Measurements from ENCODE around the gene RAB36. TPM values are rescaled to one million over a fixed set of nuclear protein-coding genes. Genes with fewer than 3 reads are reported as not detected.

The RAB36 gene
- total RNA-seq, 1 experiment from 2014 or later, result 4.1 TPM

DNA sequence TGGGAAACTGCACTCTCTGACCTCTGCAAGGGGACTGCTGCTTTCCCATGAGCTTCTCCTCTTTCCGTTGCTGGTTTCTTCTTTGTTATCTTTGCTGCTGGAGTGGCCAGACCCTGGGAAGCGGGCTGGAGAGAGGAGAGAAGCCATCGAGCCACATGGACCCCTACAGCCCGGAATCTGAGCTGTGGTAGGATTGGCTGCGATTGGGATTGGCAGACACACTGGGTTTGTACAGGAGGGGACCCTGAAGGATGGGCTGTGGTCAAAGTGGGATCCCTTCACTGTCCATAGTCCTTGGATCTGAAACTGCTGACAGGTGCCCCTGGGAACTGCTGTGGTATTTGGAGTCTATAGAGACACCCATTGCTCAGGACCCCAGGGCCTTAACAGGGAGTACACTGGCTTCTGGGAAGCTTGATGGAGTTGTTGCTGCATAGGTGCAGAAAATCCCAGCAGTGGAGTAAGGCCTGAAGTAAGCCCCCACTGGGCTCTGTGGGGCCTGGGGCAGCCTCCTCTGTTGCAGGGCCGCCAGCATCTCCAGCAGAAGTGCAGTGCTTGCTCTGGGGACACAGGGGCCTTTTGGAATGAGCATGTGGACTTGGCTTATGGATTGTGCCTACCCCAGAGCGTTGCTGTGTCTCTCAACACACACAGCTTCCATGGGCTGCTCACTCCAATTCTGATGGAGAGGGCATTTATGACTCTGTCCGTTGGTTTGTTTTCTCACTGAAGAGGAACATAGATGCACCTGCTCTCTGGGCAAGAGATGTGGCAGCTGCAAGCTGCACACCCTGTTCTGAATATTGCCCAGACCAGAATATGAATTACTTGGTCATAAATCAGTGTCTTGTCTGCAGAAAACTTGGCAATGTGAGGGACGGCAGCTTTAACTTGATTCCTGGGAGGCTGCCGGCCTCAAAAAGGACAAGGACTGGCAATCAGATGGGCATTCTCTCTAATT lies 67.1 kb downstream of the RAB36 start:
- POLR2A ChIA-PET, result no interaction called here
- H3K9me3 ChIP-seq (ENCODE audit: control insufficient read depth, insufficient read depth, low read depth, low read length), result no peaks in the 10 kb centered on the region
- no peaks in the 10 kb centered on the region for H3K27me3 ChIP-seq (ENCODE audit: control insufficient read depth, insufficient read depth, low read length)
- ATAC-seq (no peak), DNase-seq (ENCODE audit: low read depth, low spot score) (no peak)
- H3K27ac ChIP-seq (ENCODE audit: low read length), result no peak overlapping the region
- H3K36me3 ChIP-seq (ENCODE audit: control insufficient read depth, insufficient read depth, low read length), result no peaks in the 10 kb centered on the region
- no peaks in the 10 kb centered on the region for H3K4me1 ChIP-seq (ENCODE audit: control insufficient read depth, insufficient read depth, low read length)
- no peak overlapping the region for H3K4me3 ChIP-seq (ENCODE audit: low read depth in 2 of 2, low read length in 2 of 2)
- in situ Hi-C loops (cut with HindIII; ENCODE audit: low pct_unique_long_range_greater_than_20kb, low sequenced_read_pairs), result no loop called here
- TF ChIP-seq SIN3A (IDR thresholded peaks at IDR 0.05; ENCODE audit: borderline replicate concordance, insufficient read depth, low read depth, low read length), result no peak
- TF ChIP-seq POLR2AphosphoS5 (IDR thresholded peaks at IDR 0.05; ENCODE audit: low read depth, low read length), result no peak
- TF ChIP-seq, protein P1, sequence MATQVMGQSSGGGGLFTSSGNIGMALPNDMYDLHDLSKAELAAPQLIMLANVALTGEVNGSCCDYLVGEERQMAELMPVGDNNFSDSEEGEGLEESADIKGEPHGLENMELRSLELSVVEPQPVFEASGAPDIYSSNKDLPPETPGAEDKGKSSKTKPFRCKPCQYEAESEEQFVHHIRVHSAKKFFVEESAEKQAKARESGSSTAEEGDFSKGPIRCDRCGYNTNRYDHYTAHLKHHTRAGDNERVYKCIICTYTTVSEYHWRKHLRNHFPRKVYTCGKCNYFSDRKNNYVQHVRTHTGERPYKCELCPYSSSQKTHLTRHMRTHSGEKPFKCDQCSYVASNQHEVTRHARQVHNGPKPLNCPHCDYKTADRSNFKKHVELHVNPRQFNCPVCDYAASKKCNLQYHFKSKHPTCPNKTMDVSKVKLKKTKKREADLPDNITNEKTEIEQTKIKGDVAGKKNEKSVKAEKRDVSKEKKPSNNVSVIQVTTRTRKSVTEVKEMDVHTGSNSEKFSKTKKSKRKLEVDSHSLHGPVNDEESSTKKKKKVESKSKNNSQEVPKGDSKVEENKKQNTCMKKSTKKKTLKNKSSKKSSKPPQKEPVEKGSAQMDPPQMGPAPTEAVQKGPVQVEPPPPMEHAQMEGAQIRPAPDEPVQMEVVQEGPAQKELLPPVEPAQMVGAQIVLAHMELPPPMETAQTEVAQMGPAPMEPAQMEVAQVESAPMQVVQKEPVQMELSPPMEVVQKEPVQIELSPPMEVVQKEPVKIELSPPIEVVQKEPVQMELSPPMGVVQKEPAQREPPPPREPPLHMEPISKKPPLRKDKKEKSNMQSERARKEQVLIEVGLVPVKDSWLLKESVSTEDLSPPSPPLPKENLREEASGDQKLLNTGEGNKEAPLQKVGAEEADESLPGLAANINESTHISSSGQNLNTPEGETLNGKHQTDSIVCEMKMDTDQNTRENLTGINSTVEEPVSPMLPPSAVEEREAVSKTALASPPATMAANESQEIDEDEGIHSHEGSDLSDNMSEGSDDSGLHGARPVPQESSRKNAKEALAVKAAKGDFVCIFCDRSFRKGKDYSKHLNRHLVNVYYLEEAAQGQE (IDR thresholded peaks at IDR 0.05; ENCODE audit: insufficient read depth in 1 of 2, low read depth in 2 of 2, low read length in 1 of 2), result no peak
- TF ChIP-seq, protein P2, sequence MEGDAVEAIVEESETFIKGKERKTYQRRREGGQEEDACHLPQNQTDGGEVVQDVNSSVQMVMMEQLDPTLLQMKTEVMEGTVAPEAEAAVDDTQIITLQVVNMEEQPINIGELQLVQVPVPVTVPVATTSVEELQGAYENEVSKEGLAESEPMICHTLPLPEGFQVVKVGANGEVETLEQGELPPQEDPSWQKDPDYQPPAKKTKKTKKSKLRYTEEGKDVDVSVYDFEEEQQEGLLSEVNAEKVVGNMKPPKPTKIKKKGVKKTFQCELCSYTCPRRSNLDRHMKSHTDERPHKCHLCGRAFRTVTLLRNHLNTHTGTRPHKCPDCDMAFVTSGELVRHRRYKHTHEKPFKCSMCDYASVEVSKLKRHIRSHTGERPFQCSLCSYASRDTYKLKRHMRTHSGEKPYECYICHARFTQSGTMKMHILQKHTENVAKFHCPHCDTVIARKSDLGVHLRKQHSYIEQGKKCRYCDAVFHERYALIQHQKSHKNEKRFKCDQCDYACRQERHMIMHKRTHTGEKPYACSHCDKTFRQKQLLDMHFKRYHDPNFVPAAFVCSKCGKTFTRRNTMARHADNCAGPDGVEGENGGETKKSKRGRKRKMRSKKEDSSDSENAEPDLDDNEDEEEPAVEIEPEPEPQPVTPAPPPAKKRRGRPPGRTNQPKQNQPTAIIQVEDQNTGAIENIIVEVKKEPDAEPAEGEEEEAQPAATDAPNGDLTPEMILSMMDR (IDR thresholded peaks at IDR 0.05), result no peak
- no peak for TF ChIP-seq TCF7L2 (IDR thresholded peaks at IDR 0.05; ENCODE audit: low read depth, low read length)
- BruUV-seq (replicated peaks), result no TSS peak
- intact Hi-C loops (cut with micrococcal nuclease; ENCODE audit: unreplicated experiment), result no loop called here
- CTCF ChIA-PET, result no interaction called here

DNA sequence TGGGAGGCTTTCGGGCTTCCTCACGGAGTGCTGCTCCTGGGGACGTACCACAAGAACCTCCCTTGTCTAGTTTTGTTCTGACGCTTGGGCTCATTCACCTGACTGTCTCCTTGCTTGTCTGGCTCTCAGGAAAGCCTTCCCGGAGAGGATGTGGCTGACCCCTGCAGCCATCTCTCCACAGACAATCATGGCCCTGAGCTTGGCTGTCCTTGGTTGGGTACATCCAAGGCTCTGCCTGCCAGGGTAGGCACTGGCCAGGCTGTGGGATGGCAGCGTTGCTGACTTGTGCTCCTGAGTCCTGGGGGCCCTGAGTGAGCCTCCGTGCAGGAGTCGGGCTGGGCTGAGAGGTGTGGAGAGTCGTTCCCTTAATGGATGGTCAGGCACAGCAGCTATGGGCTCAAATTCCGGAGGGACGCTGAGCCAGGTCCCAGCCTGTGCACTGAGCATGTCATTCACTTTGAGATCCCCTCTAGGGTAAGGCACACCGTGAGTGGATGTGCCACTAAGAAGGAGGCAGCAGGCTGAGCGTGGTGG lies 67.8 kb downstream of the RAB36 start:
- H3K4me1 ChIP-seq (ENCODE audit: control insufficient read depth, insufficient read depth, low read length), result no peaks in the 10 kb centered on the region
- H3K4me3 ChIP-seq (ENCODE audit: low read depth in 2 of 2, low read length in 2 of 2), result no peak overlapping the region
- ChIA-PET CTCF (interaction anchor here (0.7 kb wide), 1 partner anchor 68 kb away, joined by 3 read pairs; no protein-coding TSS in a partner anchor), POLR2A (no interaction called here)
- H3K36me3 ChIP-seq (ENCODE audit: control insufficient read depth, insufficient read depth, low read length), result no peaks in the 10 kb centered on the region
- ATAC-seq (no peak), DNase-seq (ENCODE audit: low read depth, low spot score) (no peak)
- H3K9me3 ChIP-seq (ENCODE audit: control insufficient read depth, insufficient read depth, low read depth, low read length), result no peaks in the 10 kb centered on the region
- H3K27ac ChIP-seq (ENCODE audit: low read length), result no peak overlapping the region
- no TSS peak for BruUV-seq (replicated peaks)
- TF ChIP-seq, protein P1 (IDR thresholded peaks at IDR 0.05; ENCODE audit: insufficient read depth in 1 of 2, low read depth in 2 of 2, low read length in 1 of 2), result no peak
- TF ChIP-seq TCF7L2 (IDR thresholded peaks at IDR 0.05; ENCODE audit: low read depth, low read length) (no peak), POLR2AphosphoS5 (IDR thresholded peaks at IDR 0.05; ENCODE audit: low read depth, low read length) (no peak), SIN3A (IDR thresholded peaks at IDR 0.05; ENCODE audit: borderline replicate concordance, insufficient read depth, low read depth, low read length) (no peak)
- TF ChIP-seq, protein P2 (IDR thresholded peaks at IDR 0.05), result no peak
- in situ Hi-C loops (cut with HindIII; ENCODE audit: low pct_unique_long_range_greater_than_20kb, low sequenced_read_pairs), result no loop called here
- intact Hi-C loops (cut with micrococcal nuclease; ENCODE audit: unreplicated experiment), result no loop called here
- H3K27me3 ChIP-seq (ENCODE audit: control insufficient read depth, insufficient read depth, low read length), result no peaks in the 10 kb centered on the region

Data from Panc1 (cell line).